B cell (primary cell): ENCODE data around the gene KRT84. TPM values are rescaled to one million over a fixed set of nuclear protein-coding genes. Genes with fewer than 3 reads are reported as not detected.

Experiments used
- ATAC-seq: fragments of 200-7000 bp; cut with Tn5 transposase; one replicate; pipeline ENCODE4 v1.10.0; 2021; ENCODE audit warnings: low read depth, mild to moderate bottlenecking, moderate number of reproducible peaks, moderate library complexity
- CTCF ChIA-PET: fragments of 350-600 bp; sonication (Branson Sonifier 250); formaldehyde crosslinking; loops from one replicate; lab custom pipeline; 2021; ENCODE audit warnings: antibody characterized with exemption, inconsistent platforms; lab: Charles Lee
- POLR2A ChIA-PET: fragments of 350-600 bp; sonication (Branson Sonifier 250); formaldehyde crosslinking; loops from one replicate; lab custom pipeline; 2021; ENCODE audit warnings: antibody characterized with exemption; lab: Charles Lee
- DNase-seq: peaks from one replicate; pipeline ENCODE4 v3.0.0; 2013
- H2AFZ ChIP-seq: 2 replicates; pipeline ENCODE4 v1.6.1; 2012; ENCODE audit warnings: mild to moderate bottlenecking, low read depth, low read length; ENCODE audit not compliant: insufficient read depth, poor library complexity, severe bottlenecking
- H3K27ac ChIP-seq, 2 donors: 1 replicate in 1 of 2; 2 replicates in 1 of 2; pipeline ENCODE4 v1.5.1; 2012 to 2013; ENCODE audit warnings: low read length in 2 of 2, mild to moderate bottlenecking in 2 of 2, moderate library complexity in 1 of 2
- H3K27me3 ChIP-seq, 4 experiments: fragments of 200-600 bp in 1 of 4; sonication (generic) in 1 of 4; replicated peaks in 1 of 4; 1 replicate in 2 of 4; 2 replicates in 2 of 4; pipeline versions ENCODE4 v1.6.1 to v1.7.0; 2013 to 2016; ENCODE audit warnings: low read length in 3 of 4, mild to moderate bottlenecking in 2 of 4, mixed read lengths in 1 of 4, moderate library complexity in 1 of 4; ENCODE audit not compliant: insufficient read depth in 4 of 4, control insufficient read depth in 3 of 4; ENCODE audit errors: control extremely low read depth in 1 of 4
- H3K36me3 ChIP-seq, 2 experiments: replicated peaks in 1 of 2; 1 replicate in 1 of 2; 2 replicates in 1 of 2; pipeline versions ENCODE4 v1.6.1 to v1.7.1; 2013; ENCODE audit warnings: low read length in 1 of 2; ENCODE audit not compliant: insufficient read depth in 2 of 2, control insufficient read depth in 1 of 2; ENCODE audit errors: control extremely low read depth in 1 of 2, extremely low read depth in 1 of 2
- H3K4me1 ChIP-seq, 2 donors: fragments of 200-600 bp in 1 of 2; sonication (generic) in 1 of 2; 1 replicate in 1 of 2; 2 replicates in 1 of 2; pipeline versions ENCODE4 v1.5.1 to v1.6.1; 2013 to 2017; ENCODE audit warnings: low read length in 2 of 2; ENCODE audit not compliant: control insufficient read depth in 2 of 2, insufficient read depth in 2 of 2
- H3K4me2 ChIP-seq: replicated peaks from 2 replicates; pipeline ENCODE3; 2012; ENCODE audit warnings: mild to moderate bottlenecking, low read depth, low read length; ENCODE audit not compliant: poor library complexity, severe bottlenecking
- H3K4me3 ChIP-seq, 5 experiments: fragments of 200-600 bp in 1 of 5; sonication (generic) in 1 of 5; 1 replicate in 3 of 5; 2 replicates in 2 of 5; pipeline versions ENCODE4 v1.5.1 to v1.7.0; 2011 to 2016; ENCODE audit warnings: low read length in 4 of 5, mild to moderate bottlenecking in 4 of 5, low read depth in 2 of 5, control low read depth in 1 of 5, moderate library complexity in 1 of 5; ENCODE audit not compliant: insufficient read depth in 1 of 5; ENCODE audit errors: control extremely low read depth in 1 of 5, extremely low read depth in 1 of 5
- H3K79me2 ChIP-seq: fragments of 200-600 bp; sonication (generic); one replicate; pipeline ENCODE4 v1.6.0; 2016; ENCODE audit warnings: low read length; ENCODE audit not compliant: control insufficient read depth, insufficient read depth
- H3K9ac ChIP-seq: fragments of 200-600 bp; sonication (generic); 2 replicates; pipeline ENCODE4 v1.6.1; 2017; ENCODE audit warnings: mild to moderate bottlenecking, low read length, moderate library complexity
- H3K9me3 ChIP-seq, 3 donors: one replicate each; pipeline versions ENCODE4 v1.6.1 to v1.7.1; 2013; ENCODE audit warnings: low read length in 2 of 3; ENCODE audit not compliant: control insufficient read depth in 2 of 3, insufficient read depth in 1 of 3; ENCODE audit errors: control extremely low read depth in 1 of 3
- H4K20me1 ChIP-seq: 2 replicates; pipeline ENCODE4 v1.6.0; 2012; ENCODE audit warnings: mild to moderate bottlenecking, low read length; ENCODE audit not compliant: insufficient read depth, control insufficient read depth, poor library complexity, severe bottlenecking
- H3K27ac Mint-ChIP-seq: one replicate; pipeline ENCODE4 v1.8.0; 2021; ENCODE audit warnings: mixed read lengths
- H3K27me3 Mint-ChIP-seq: one replicate; pipeline ENCODE4 v1.8.0; 2021; ENCODE audit warnings: mixed read lengths
- H3K4me1 Mint-ChIP-seq: one replicate; pipeline ENCODE4 v1.8.0; 2021; ENCODE audit warnings: mixed read lengths
- H3K4me3 Mint-ChIP-seq: one replicate; pipeline ENCODE4 v1.8.0; 2021; ENCODE audit warnings: mixed read lengths
- H3K9me3 Mint-ChIP-seq: one replicate; pipeline ENCODE4 v1.8.0; 2022; ENCODE audit warnings: mixed read lengths; ENCODE audit not compliant: insufficient read depth
- EZH2 ChIP-seq: IDR thresholded peaks from 2 replicates; pipeline ENCODE4 v1.6.1; 2012; ENCODE audit warnings: borderline replicate concordance, low read depth, mild to moderate bottlenecking, moderate library complexity, low read length; ENCODE audit not compliant: insufficient read depth, poor library complexity, severe bottlenecking
- WGBS: methylation state at CpG from one replicate; pipeline ENCODE4 v1.1.5; 2013; ENCODE audit warnings: missing lambda C conversion rate; ENCODE audit not compliant: insufficient coverage; 5-methylcytosine and 5-hydroxymethylcytosine counted together
- intact Hi-C: fragments of 100-400 bp; cut with micrococcal nuclease; formaldehyde crosslinking; loops from one replicate; pipeline ENCODE4 v1.10.0; 2022
- polyA plus RNA-seq: library from polyadenylated mRNA; depleted of rRNA; stranded (reverse); fragments of >200 nt; gene quantifications from 2 replicates; pipeline ENCODE4 v1.2.3, GENCODE V29; 2012
- total RNA-seq, 2 donors: library from RNA; stranded (reverse); fragments of 120-200 nt in 1 of 2; gene quantifications; 1 replicate in 1 of 2; 2 replicates in 1 of 2; pipeline versions ENCODE4 v1.2.3 to v1.2.4, GENCODE V29; 2013 to 2022
- TF ChIP-seq, protein P1 (sequence below): fragments of 200-600 bp; IDR thresholded peaks from one replicate; pipeline ENCODE4 v1.8.0; 2022; ENCODE audit warnings: antibody characterized with exemption, mild to moderate bottlenecking

The KRT84 gene
- total and polyA plus RNA-seq, 2 donors (not counting 1 experiment from before 2014, with no cell fraction given): not detected

DNA sequence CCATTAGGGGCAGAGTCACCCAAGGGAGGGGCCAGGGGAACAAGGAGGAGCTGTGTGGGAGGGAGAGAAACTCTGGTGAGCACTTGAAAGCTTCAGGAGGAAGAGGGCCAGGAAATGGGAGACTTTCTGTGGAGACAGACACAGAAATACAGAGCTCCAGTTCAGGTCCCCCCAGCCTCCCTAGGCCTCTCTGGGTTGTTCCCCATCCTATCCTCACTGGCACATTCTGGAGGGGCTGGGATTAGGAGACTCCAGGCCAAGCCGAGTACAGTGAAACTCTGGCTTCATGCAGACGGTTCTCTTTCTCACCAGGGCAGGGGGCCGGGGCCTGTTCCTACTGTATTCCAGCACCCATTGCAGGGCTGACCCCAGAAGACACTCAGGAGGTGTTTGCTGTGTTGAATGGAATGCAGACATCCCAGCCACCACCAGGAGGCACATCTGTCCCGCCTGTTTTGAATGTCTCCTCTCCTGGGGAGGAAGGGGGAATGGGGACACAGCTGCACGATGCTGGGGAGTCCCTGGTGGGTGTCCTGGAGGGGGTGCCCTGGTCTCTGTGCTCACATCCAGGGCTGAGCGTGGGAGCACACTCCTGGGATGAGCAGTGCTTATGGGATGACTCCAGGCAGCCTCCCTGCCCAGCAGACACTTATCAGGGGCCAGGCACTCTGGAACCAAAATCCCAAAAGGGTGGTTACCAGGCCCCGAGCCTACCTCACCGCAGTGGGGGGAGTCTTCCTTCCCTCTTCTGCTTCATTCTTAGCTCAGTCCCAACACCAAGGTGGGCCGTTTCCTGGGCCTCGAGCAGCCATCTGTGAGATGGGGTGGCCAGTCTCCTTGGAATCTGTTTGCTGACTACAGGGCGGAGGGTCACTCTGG, 5.5 kb upstream of the KRT84 start:
- 79% methylated on average over 6 of the region's 11 CpGs for WGBS
- Histone ChIP-seq H3K9ac (no peak overlapping the region), H3K4me3 (no peak overlapping the region), H3K27me3 (peaks cover 0 to 4% (median 0%) of the 10 kb centered on the region in 4 experiments), H3K4me1 (no peaks in the 10 kb centered on the region), H3K79me2 (no peaks in the 10 kb centered on the region), H3K9me3 (no peaks in the 10 kb centered on the region), H3K36me3 (no peaks in the 10 kb centered on the region), H3K27ac (no peak overlapping the region), H4K20me1 (no peaks in the 10 kb centered on the region), H2AFZ (no peak overlapping the region), H3K4me2 (no peak overlapping the region)
- ATAC-seq (no peak), DNase-seq (no peak)
- CTCF ChIA-PET: interaction anchor here (1.5 kb wide), 1 partner anchor 10 kb away, joined by 3 read pairs; no protein-coding TSS in a partner anchor
- intact Hi-C loops: no loop called here
- Mint-ChIP-seq H3K4me1 (no peaks in the 10 kb centered on the region), H3K9me3 (no peaks in the 10 kb centered on the region), H3K4me3 (no peak overlapping the region), H3K27me3 (peaks cover 10% of the 10 kb centered on the region), H3K27ac (no peak overlapping the region)
- POLR2A ChIA-PET: no interaction called here
- no peak for TF ChIP-seq EZH2
- TF ChIP-seq, protein P1, sequence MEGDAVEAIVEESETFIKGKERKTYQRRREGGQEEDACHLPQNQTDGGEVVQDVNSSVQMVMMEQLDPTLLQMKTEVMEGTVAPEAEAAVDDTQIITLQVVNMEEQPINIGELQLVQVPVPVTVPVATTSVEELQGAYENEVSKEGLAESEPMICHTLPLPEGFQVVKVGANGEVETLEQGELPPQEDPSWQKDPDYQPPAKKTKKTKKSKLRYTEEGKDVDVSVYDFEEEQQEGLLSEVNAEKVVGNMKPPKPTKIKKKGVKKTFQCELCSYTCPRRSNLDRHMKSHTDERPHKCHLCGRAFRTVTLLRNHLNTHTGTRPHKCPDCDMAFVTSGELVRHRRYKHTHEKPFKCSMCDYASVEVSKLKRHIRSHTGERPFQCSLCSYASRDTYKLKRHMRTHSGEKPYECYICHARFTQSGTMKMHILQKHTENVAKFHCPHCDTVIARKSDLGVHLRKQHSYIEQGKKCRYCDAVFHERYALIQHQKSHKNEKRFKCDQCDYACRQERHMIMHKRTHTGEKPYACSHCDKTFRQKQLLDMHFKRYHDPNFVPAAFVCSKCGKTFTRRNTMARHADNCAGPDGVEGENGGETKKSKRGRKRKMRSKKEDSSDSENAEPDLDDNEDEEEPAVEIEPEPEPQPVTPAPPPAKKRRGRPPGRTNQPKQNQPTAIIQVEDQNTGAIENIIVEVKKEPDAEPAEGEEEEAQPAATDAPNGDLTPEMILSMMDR: no peak
